SKM-1 (cell line): ENCODE measurements around the gene MYL5.
A peak's percentile ranks its signal among the peaks of the same experiment; 100 is the strongest.
"Not testable (repeated sequence)": the region's sequence is repeated elsewhere in the genome, so short reads cannot be mapped to it uniquely, and the experiment has no call there.

Experiments used
- DNase-seq: peaks from one replicate; lab custom pipeline; 2025; ENCODE audit not compliant: unreplicated experiment; lab: John Stamatoyannopoulos, UW

The MYL5 gene

GRCh38 chr4:683982-684622 lies 9.8 kb downstream of the MYL5 start:
- DNase-seq = peak; percentile 57

GRCh38 chr4:684623-685327 lies 10.4 kb downstream of the MYL5 start:
- no peak for DNase-seq

- no peak for DNase-seq
These were observed 11.5 kb downstream of the MYL5 start for GRCh38 chr4:685679-686412.

- DNase-seq = no peak
These were observed 12.2 kb downstream of the MYL5 start for GRCh38 chr4:686413-687040.

- DNase-seq = peak; percentile 95
These were observed 13.0 kb downstream of the MYL5 start for GRCh38 chr4:687048-687970.

GRCh38 chr4:687971-688853 lies 13.9 kb downstream of the MYL5 start:
- DNase-seq = no peak

- DNase-seq = no peak
These were observed 14.7 kb downstream of the MYL5 start, which contains the start of gene SLC49A3 for GRCh38 chr4:688854-689681. Gene SLC49A3 (minus strand): TSS chr4:689151. CDS start chr4:689127, 24 bp downstream.

GRCh38 chr4:689723-690122 lies 15.4 kb downstream of the MYL5 start:
- DNase-seq = no peak

GRCh38 chr4:692771-693554 lies 18.6 kb downstream of the MYL5 start:
- no peak for DNase-seq

- DNase-seq = not testable (repeated sequence)
These were observed 20.1 kb downstream of the MYL5 start for GRCh38 chr4:694341-694940.

- no peak for DNase-seq
These were observed 25.7 kb downstream of the MYL5 start for GRCh38 chr4:699816-700580.

GRCh38 chr4:700587-701264 lies 26.4 kb downstream of the MYL5 start:
- DNase-seq = no peak

- DNase-seq = no peak
These were observed 28.3 kb downstream of the MYL5 start for GRCh38 chr4:702618-703048.

- DNase-seq = no peak
These were observed 29.2 kb downstream of the MYL5 start for GRCh38 chr4:703336-704197.
